Measurements from ENCODE around the gene ID2. TPM values are rescaled to one million over a fixed set of nuclear protein-coding genes. Genes with fewer than 3 reads are reported as not detected.
A peak's percentile ranks its signal among the peaks of the same experiment; 100 is the strongest.

The ID2 gene
- total and polyA plus RNA-seq, 3 experiments from 2014 or later: 162 to 378 (median 165) TPM

GRCh38 chr2:8710951-8711350, 29.1 kb downstream of the ID2 start:
- H3K4me3 Mint-ChIP-seq: no peak overlapping the region
- H3K4me1 ChIP-seq (ENCODE audit: insufficient read depth, low read length): no peaks in the 10 kb centered on the region
- H3K27ac ChIP-seq (ENCODE audit: low read depth, low read length): no peak overlapping the region
- H3K27me3 ChIP-seq (ENCODE audit: insufficient read depth, low read length, poor library complexity, severe bottlenecking): no peaks in the 10 kb centered on the region
- CTCF ChIA-PET: no interaction called here
- no peak for DNase-seq
- H3K36me3 ChIP-seq (ENCODE audit: insufficient read depth, low read length): no peaks in the 10 kb centered on the region
- H3K27ac Mint-ChIP-seq: no peak overlapping the region
- POLR2A ChIA-PET: no interaction called here
- H3K9me3 Mint-ChIP-seq: peaks cover 0 to 4% (median 0%) of the 10 kb centered on the region in 5 donors
- no peaks in the 10 kb centered on the region for H3K4me1 Mint-ChIP-seq
- H3K4me3 ChIP-seq (ENCODE audit: low read length): no peak overlapping the region
- peaks cover 16 to 35% of the 10 kb centered on the region in 2 donors for H3K27me3 Mint-ChIP-seq
- H3K9me3 ChIP-seq (ENCODE audit: low read length): no peaks in the 10 kb centered on the region
- H3K36me3 Mint-ChIP-seq: peaks cover 0 to 11% (median 2%) of the 10 kb centered on the region in 3 donors

- CTCF ChIA-PET: interaction anchor here (1.4 kb wide), 1 partner anchor 19 kb away, joined by 5 read pairs; no protein-coding TSS in a partner anchor
- no peaks in the 10 kb centered on the region for H3K4me1 ChIP-seq (ENCODE audit: insufficient read depth, low read length)
- H3K27me3 ChIP-seq (ENCODE audit: insufficient read depth, low read length, poor library complexity, severe bottlenecking): no peaks in the 10 kb centered on the region
- H3K36me3 ChIP-seq (ENCODE audit: insufficient read depth, low read length): no peaks in the 10 kb centered on the region
- Mint-ChIP-seq H3K4me1 (no peaks in the 10 kb centered on the region), H3K27me3 (peaks cover 14 to 35% of the 10 kb centered on the region in 2 donors), H3K9me3 (peaks cover 0 to 7% (median 0%) of the 10 kb centered on the region in 5 donors), H3K36me3 (peaks cover 0 to 5% (median 2%) of the 10 kb centered on the region in 3 donors), H3K4me3 (no peak overlapping the region), H3K27ac (no peak overlapping the region)
- no peak overlapping the region for H3K27ac ChIP-seq (ENCODE audit: low read depth, low read length)
- POLR2A ChIA-PET: no interaction called here
- no peak overlapping the region for H3K4me3 ChIP-seq (ENCODE audit: low read length)
- no peaks in the 10 kb centered on the region for H3K9me3 ChIP-seq (ENCODE audit: low read length)
- DNase-seq: no peak
These were observed 32.4 kb downstream of the ID2 start for GRCh38 chr2:8714283-8714682.

- peaks cover 0 to 2% (median 0%) of the 10 kb centered on the region in 3 donors for H3K36me3 Mint-ChIP-seq
- CTCF ChIA-PET: interaction anchor here (1.4 kb wide), 1 partner anchor 18 kb away, joined by 5 read pairs; no protein-coding TSS in a partner anchor
These were observed 33.1 kb downstream of the ID2 start for GRCh38 chr2:8714971-8715370.

GRCh38 chr2:8719528-8719927, 37.7 kb downstream of the ID2 start:
- Mint-ChIP-seq H3K27me3 (peaks cover 3 to 9% of the 10 kb centered on the region in 2 donors), H3K9me3 (peaks cover 0 to 7% (median 0%) of the 10 kb centered on the region in 5 donors), H3K4me3 (no peak overlapping the region), H3K27ac (peak overlapping the region in 1 of 8 donors; percentile 8), H3K36me3 (no peaks in the 10 kb centered on the region), H3K4me1 (no peaks in the 10 kb centered on the region)
- POLR2A ChIA-PET: interaction anchor here (0.6 kb wide), 1 partner anchor 729 kb away, joined by 3 read pairs; no protein-coding TSS in a partner anchor
- H3K27me3 ChIP-seq (ENCODE audit: insufficient read depth, low read length, poor library complexity, severe bottlenecking): no peaks in the 10 kb centered on the region
- H3K4me1 ChIP-seq (ENCODE audit: insufficient read depth, low read length): no peaks in the 10 kb centered on the region
- CTCF ChIA-PET: no interaction called here
- no peak overlapping the region for H3K27ac ChIP-seq (ENCODE audit: low read depth, low read length)
- no peaks in the 10 kb centered on the region for H3K36me3 ChIP-seq (ENCODE audit: insufficient read depth, low read length)
- DNase-seq: no peak
- no peak overlapping the region for H3K4me3 ChIP-seq (ENCODE audit: low read length)
- H3K9me3 ChIP-seq (ENCODE audit: low read length): no peaks in the 10 kb centered on the region

More at GRCh38 chr2:8714971-8715370, 33.1 kb downstream of the ID2 start:
- Mint-ChIP-seq H3K27me3 (peaks cover 14 to 30% of the 10 kb centered on the region in 2 donors), H3K27ac (no peak overlapping the region), H3K4me1 (no peaks in the 10 kb centered on the region), H3K4me3 (no peak overlapping the region), H3K9me3 (peaks cover 0 to 7% (median 0%) of the 10 kb centered on the region in 5 donors)
- Histone ChIP-seq H3K9me3 (ENCODE audit: low read length) (no peaks in the 10 kb centered on the region), H3K27me3 (ENCODE audit: insufficient read depth, low read length, poor library complexity, severe bottlenecking) (no peaks in the 10 kb centered on the region), H3K4me3 (ENCODE audit: low read length) (no peak overlapping the region), H3K4me1 (ENCODE audit: insufficient read depth, low read length) (no peaks in the 10 kb centered on the region), H3K27ac (ENCODE audit: low read depth, low read length) (no peak overlapping the region), H3K36me3 (ENCODE audit: insufficient read depth, low read length) (no peaks in the 10 kb centered on the region)
- POLR2A ChIA-PET: no interaction called here
- DNase-seq: no peak

DNA sequence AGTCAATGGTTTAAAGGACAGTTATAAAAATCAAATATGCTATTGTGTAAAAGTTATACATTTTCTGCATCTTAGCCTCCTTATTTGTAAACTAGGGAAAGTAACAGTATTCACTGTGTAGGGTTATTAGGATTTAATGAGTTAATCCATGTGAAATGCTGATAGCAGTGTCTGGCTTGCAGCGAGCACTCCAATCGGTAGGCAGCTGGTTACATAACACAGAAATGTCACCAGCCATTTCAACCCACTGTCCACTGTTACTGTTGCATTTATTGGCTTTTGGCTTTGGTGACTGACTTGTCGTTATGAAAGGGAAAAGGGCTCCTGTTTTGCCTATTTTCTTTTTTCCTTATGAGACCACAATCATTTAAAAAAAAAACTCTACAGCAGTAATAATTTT, 38.9 kb downstream of the ID2 start:
- ChIA-PET POLR2A (no interaction called here), CTCF (no interaction called here)
- H3K27ac Mint-ChIP-seq: no peak overlapping the region
- H3K4me3 ChIP-seq (ENCODE audit: low read length): no peak overlapping the region
- no peak overlapping the region for H3K4me3 Mint-ChIP-seq
- H3K27ac ChIP-seq (ENCODE audit: low read depth, low read length): no peak overlapping the region
- DNase-seq: no peak
- no peaks in the 10 kb centered on the region for H3K4me1 ChIP-seq (ENCODE audit: insufficient read depth, low read length)
- H3K27me3 Mint-ChIP-seq: peaks cover 1 to 7% of the 10 kb centered on the region in 2 donors
- no peaks in the 10 kb centered on the region for H3K9me3 ChIP-seq (ENCODE audit: low read length)
- no peaks in the 10 kb centered on the region for H3K27me3 ChIP-seq (ENCODE audit: insufficient read depth, low read length, poor library complexity, severe bottlenecking)
- H3K36me3 Mint-ChIP-seq: peaks cover 0 to 3% (median 3%) of the 10 kb centered on the region in 3 donors
- H3K36me3 ChIP-seq (ENCODE audit: insufficient read depth, low read length): no peaks in the 10 kb centered on the region
- H3K4me1 Mint-ChIP-seq: no peaks in the 10 kb centered on the region
- H3K9me3 Mint-ChIP-seq: peaks cover 0 to 5% (median 0%) of the 10 kb centered on the region in 5 donors

DNA sequence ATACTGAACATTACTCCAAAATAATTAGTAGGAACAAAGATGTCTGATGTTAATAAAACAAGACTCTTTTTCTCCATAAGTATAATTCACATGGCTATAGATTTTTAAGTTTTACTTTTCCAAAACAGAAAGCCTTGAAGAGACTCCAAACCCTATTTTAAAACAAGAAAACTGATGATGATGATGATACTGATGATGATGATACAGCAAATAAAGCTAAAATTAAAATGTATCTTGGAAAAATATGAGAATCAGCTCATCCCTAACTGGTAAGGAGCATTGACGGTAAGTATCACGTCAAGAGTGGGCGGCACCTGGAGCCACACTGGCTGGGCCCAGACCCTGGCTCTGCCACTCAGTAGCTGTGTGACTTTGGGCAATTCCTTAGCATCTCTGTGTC, 39.6 kb downstream of the ID2 start:
- Histone ChIP-seq H3K4me3 (ENCODE audit: low read length) (no peak overlapping the region), H3K27me3 (ENCODE audit: insufficient read depth, low read length, poor library complexity, severe bottlenecking) (no peaks in the 10 kb centered on the region), H3K4me1 (ENCODE audit: insufficient read depth, low read length) (no peaks in the 10 kb centered on the region), H3K36me3 (ENCODE audit: insufficient read depth, low read length) (no peaks in the 10 kb centered on the region), H3K9me3 (ENCODE audit: low read length) (no peaks in the 10 kb centered on the region), H3K27ac (ENCODE audit: low read depth, low read length) (no peak overlapping the region)
- ChIA-PET CTCF (no interaction called here), POLR2A (no interaction called here)
- Mint-ChIP-seq H3K9me3 (peaks cover 0 to 2% (median 0%) of the 10 kb centered on the region in 5 donors), H3K4me1 (no peaks in the 10 kb centered on the region), H3K36me3 (peaks cover 0 to 9% (median 6%) of the 10 kb centered on the region in 3 donors), H3K27me3 (peaks cover 0 to under 1% of the 10 kb centered on the region in 2 donors), H3K4me3 (no peak overlapping the region), H3K27ac (no peak overlapping the region)
- DNase-seq: no peak

GRCh38 chr2:8722986-8723385, 41.1 kb downstream of the ID2 start:
- CTCF ChIA-PET: no interaction called here
- Mint-ChIP-seq H3K9me3 (no peaks in the 10 kb centered on the region), H3K4me3 (no peak overlapping the region), H3K27me3 (no peaks in the 10 kb centered on the region), H3K27ac (no peak overlapping the region), H3K36me3 (peaks cover 0 to 13% (median 8%) of the 10 kb centered on the region in 3 donors), H3K4me1 (no peaks in the 10 kb centered on the region)
- H3K27ac ChIP-seq (ENCODE audit: low read depth, low read length): no peak overlapping the region
- H3K27me3 ChIP-seq (ENCODE audit: insufficient read depth, low read length, poor library complexity, severe bottlenecking): no peaks in the 10 kb centered on the region
- H3K36me3 ChIP-seq (ENCODE audit: insufficient read depth, low read length): no peaks in the 10 kb centered on the region
- no peak overlapping the region for H3K4me3 ChIP-seq (ENCODE audit: low read length)
- DNase-seq: no peak
- POLR2A ChIA-PET: no interaction called here
- no peaks in the 10 kb centered on the region for H3K9me3 ChIP-seq (ENCODE audit: low read length)
- H3K4me1 ChIP-seq (ENCODE audit: insufficient read depth, low read length): no peaks in the 10 kb centered on the region

DNA sequence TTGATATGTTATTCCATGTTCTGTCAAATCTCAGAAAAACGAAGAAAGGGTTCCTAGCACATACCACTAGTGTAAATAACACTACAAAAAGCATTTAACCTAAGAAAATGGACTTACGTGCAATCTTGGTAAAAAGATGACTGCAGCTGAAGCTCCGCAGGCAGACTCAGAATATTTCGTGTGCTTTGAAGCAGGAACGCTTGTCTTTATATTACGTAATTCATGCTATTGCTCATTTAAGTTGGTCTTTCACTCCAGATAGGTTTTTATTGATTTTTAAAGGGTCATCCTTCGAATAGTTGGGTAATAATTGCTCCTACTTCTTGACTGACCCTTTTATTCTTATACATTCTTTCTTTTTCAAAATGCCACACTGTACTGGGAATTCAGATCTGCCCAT, 44.0 kb downstream of the ID2 start:
- no peaks in the 10 kb centered on the region for H3K9me3 Mint-ChIP-seq
- Histone ChIP-seq H3K4me1 (ENCODE audit: insufficient read depth, low read length) (no peaks in the 10 kb centered on the region), H3K36me3 (ENCODE audit: insufficient read depth, low read length) (peaks cover 6% of the 10 kb centered on the region), H3K9me3 (ENCODE audit: low read length) (no peaks in the 10 kb centered on the region), H3K4me3 (ENCODE audit: low read length) (no peak overlapping the region), H3K27me3 (ENCODE audit: insufficient read depth, low read length, poor library complexity, severe bottlenecking) (no peaks in the 10 kb centered on the region), H3K27ac (ENCODE audit: low read depth, low read length) (no peak overlapping the region)
- H3K36me3 Mint-ChIP-seq: peaks cover 18 to 40% (median 27%) of the 10 kb centered on the region in 3 donors
- ChIA-PET CTCF (interaction anchor here (0.7 kb wide), 1 partner anchor 33 kb away, joined by 3 read pairs; no protein-coding TSS in a partner anchor), POLR2A (no interaction called here)
- H3K27me3 Mint-ChIP-seq: no peaks in the 10 kb centered on the region
- H3K4me1 Mint-ChIP-seq: no peaks in the 10 kb centered on the region
- H3K4me3 Mint-ChIP-seq: no peak overlapping the region
- no peak overlapping the region for H3K27ac Mint-ChIP-seq
- DNase-seq: no peak
